ENCODE data around the gene SLC5A3. TPM values are rescaled to one million over a fixed set of nuclear protein-coding genes. Genes with fewer than 3 reads are reported as not detected.

The SLC5A3 gene
- 13.3 and 19.9 TPM in 2 replicates for total RNA-seq

DNA sequence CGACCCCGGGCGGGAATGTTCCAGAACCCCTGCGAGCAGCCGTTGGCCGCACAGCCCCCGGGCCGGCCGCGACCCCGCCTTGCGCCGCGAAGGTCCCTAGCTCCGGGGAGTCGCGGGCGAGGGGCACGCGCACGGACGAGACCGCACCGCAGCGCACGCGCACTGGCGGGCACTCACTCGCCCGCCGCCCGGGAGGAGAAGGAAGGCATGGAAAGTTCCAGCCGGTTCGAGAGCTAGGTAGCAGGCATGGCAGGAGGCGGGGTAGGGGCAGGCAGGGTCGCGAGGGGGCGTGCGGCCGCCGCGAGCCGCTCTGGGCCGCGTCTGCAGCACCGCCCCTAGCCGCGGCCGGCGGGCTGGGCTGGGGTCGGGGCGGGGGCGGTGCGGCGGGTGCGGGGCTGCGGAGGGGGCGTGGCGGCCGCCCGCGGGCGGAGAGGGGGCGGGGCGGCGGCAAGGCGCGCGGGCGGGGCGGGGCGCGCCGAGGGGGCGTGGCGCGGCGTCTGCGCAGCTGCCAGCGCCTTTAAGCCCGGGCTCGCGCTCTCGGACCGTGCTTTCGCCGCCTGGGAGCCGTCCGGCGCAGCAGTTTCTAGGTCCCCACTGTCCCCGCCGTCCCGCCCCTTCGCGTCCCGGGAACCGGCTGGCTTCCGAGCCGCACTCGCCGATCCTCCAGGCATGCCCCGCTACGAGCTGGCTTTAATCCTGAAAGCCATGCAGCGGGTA is at the start of gene SLC5A3, which contains the start of gene MRPS6:
SLC5A3 (plus strand) TSS at position 547 of the 717 bp plus-strand sequence. CDS start 21,621 bp downstream, outside the sequence.
MRPS6 (plus strand) TSS at position 547 of the 717 bp plus-strand sequence; CDS start at position 670, 123 bp downstream.

Other genes with a start within 250 kb of the SLC5A3 start
- 173 and 318 TPM in 2 replicates for gene ATP5PO, start 157.8 kb upstream of the SLC5A3 start, total RNA-seq
- 11.9 and 15.9 TPM in 2 replicates for gene MRPS6, start within 50 bp of the SLC5A3 start, total RNA-seq

All from epithelial cell of umbilical artery (primary cell).